D341Med (cell line): ENCODE data around the gene ARID5B.

ENCODE experiments used
- DNase-seq: peaks from one replicate; pipeline ENCODE4 v3.0.0; 2012; ENCODE audit warnings: low spot score

The ARID5B gene

GRCh38 chr10:61904733-61905725 lies 3.5 kb downstream of the ARID5B start:
- no peak for DNase-seq

GRCh38 chr10:61905837-61906561 lies 4.5 kb downstream of the ARID5B start:
- no peak for DNase-seq

- no peak for DNase-seq
Observed at GRCh38 chr10:61906562-61906901, 5.0 kb downstream of the ARID5B start.

- no peak for DNase-seq
Observed at GRCh38 chr10:61907011-61907410, 5.5 kb downstream of the ARID5B start.

GRCh38 chr10:61907587-61907986 lies 6.1 kb downstream of the ARID5B start:
- DNase-seq: no peak

GRCh38 chr10:61910226-61910805 lies 8.8 kb downstream of the ARID5B start:
- no peak for DNase-seq

- DNase-seq: no peak
Observed at GRCh38 chr10:61910894-61911293, 9.4 kb downstream of the ARID5B start.

DNA sequence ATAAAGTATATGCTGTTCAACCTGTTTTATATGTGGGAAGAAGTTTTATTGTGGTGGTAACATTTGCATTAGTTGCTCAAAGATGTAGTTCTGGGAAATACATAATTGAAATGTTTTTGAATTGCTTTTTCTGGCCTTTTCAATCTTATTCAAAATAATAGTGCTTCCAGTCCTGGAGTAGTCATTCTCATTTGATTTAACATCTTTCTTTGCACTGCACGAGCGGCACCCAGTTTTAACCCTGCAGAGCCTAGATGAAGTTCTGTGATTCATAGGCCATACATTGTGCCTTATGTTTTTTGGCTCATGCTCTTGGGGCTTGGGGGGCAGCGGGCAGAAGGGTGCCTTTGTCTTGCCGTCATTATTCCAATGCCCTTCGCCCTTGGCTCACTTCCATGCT lies 9.9 kb downstream of the ARID5B start:
- no peak for DNase-seq

GRCh38 chr10:61912981-61913380 lies 11.5 kb downstream of the ARID5B start:
- DNase-seq: no peak

- DNase-seq: no peak
Observed at GRCh38 chr10:61918140-61918539, 16.6 kb downstream of the ARID5B start.

DNA sequence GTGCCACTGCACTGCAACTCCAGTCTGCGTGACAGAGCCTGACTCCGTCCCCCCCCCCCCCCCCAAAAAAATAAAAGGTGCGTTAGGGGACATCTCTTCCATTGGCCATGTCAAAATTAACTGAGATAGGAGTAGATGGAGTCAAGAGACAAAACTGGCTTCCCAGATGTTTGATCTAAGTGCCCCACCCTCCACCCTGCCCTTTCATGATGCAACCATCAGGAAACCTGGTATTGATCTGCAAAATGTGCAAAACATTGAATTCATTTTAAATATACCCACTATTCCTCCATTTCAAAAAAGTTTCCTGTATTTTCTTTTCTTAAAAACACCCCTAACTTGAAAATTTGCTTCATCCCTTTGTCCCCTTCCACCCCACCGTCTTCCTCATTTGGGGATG lies 17.5 kb downstream of the ARID5B start:
- no peak for DNase-seq

- no peak for DNase-seq
Observed at GRCh38 chr10:61919646-61920215, 18.2 kb downstream of the ARID5B start.

GRCh38 chr10:61921143-61921542 lies 19.6 kb downstream of the ARID5B start:
- DNase-seq: no peak

DNA sequence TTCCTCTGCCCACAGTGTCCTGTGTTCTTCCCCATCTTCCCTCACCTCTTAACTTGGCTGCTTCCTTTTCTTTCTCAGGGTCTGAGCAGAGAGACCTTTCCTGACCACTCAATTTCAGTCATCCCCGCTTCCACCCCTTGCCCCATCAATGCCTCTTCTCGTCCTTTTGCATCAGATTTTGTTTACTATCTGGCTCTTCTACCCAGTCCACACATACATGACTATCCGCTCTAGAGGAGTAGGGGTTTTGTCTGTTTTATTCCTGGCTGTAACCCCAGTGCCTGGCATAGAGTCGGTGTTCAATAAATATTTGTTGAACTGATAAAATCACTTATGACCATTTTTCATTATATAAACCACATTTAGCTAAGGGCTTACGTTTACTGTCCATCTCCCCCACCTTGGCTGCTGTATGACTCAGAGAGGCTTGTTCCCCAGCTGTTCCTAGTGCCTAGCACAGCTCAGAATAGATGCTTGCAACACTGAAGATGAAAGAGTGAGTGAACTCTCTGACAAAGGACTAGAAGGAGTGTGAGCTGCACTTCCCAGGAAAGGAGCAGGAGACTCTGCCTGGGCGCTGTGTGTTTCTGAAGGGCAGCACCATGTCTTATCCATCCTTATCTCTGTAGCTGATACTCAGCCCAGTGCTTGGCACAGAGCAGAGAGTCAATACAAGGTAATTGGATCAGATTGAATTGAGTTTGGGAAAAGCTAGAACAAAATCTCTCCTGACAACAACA lies 21.9 kb downstream of the ARID5B start:
- DNase-seq: no peak

GRCh38 chr10:61923950-61924274 lies 22.4 kb downstream of the ARID5B start:
- no peak for DNase-seq

DNA sequence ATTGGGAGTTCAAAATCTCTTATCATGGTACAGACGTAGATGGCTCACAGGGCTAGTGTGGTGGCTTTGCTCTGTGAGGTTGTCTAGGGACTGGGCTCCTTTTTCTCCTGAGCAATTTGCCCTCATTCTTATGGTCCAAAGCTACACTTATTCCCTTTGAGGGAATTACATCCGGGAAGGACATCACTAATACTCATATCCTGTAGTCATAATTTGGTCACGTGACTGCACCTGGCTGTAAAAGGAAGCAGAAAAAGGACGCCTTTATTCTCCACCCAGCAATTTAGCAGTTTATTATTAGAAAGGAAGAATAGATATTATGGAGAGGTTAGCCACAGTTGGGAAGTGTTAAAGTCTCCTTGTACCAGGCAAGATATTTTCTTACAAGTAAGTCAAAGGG lies 28.1 kb downstream of the ARID5B start:
- no peak for DNase-seq

- no peak for DNase-seq
Observed at GRCh38 chr10:61931620-61932332, 30.3 kb downstream of the ARID5B start.

- DNase-seq: no peak
Observed at GRCh38 chr10:61933859-61934555, 32.5 kb downstream of the ARID5B start.

DNA sequence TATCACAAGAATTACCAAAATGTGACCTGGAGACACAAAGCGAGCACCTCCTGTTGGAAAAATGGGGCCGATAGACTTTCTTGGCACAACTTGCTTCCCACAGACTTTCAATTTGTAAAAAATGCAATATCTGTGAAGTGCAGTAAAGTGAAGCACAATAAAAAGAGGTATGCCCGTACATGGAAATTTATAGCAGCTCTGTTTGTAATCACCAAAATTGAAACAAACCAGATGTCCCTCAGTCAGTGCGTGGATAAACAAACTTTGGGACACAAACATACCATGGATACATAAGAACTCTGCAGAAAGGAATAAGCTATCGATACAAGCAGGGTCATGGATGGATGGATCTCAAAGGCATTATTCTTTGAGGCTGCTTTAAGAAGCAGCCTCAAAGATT lies 33.6 kb downstream of the ARID5B start:
- no peak for DNase-seq

DNA sequence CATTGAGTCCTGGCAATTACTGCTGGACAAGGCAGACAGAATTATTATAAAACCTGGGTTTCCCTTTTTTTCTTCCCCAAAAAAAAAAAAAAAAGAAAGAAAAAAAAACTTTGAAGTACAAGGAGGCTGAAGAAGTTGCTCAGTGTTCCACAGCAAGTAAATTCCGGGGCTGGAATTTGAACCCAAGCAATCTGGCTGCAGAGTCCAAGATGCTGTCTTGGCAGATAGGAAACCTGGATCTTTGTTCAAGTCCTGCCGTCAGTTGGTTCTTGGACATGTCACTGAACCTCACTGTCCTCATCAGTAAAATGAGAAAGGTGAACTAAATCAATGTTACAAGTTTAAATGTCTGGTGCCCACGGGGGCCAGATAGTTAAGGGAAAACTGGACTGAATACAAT lies 35.3 kb downstream of the ARID5B start:
- DNase-seq: no peak
